Right cardiac atrium (tissue), 5 donors: ENCODE measurements around the gene DOK1. TPM values are rescaled to one million over a fixed set of nuclear protein-coding genes. Genes with fewer than 3 reads are reported as not detected.
A peak's percentile ranks its signal among the peaks of the same experiment; 100 is the strongest.

Source experiments
- ATAC-seq, 2 donors: fragments of 200-7000 bp; cut with Tn5 transposase; one replicate each; pipeline versions ENCODE4 v1.8.0 to v1.9.1; 2020; ENCODE audit warnings: moderate library complexity in 2 of 2, mild to moderate bottlenecking in 1 of 2
- DNase-seq, 3 donors: peaks; one replicate each; pipeline ENCODE4 v3.0.0-alpha.2; 2020
- H3K27ac ChIP-seq: one replicate; pipeline ENCODE4 v1.5.1; 2013; ENCODE audit warnings: mild to moderate bottlenecking, low read length, control low read depth, moderate library complexity
- H3K27me3 ChIP-seq: one replicate; pipeline ENCODE4 v1.6.1; 2013; ENCODE audit not compliant: control insufficient read depth, insufficient read depth
- H3K4me1 ChIP-seq: one replicate; pipeline ENCODE4 v1.6.1; 2013; ENCODE audit warnings: low read length; ENCODE audit not compliant: control insufficient read depth, insufficient read depth
- H3K4me3 ChIP-seq: one replicate; pipeline ENCODE4 v1.5.1; 2013; ENCODE audit warnings: low read length, control low read depth
- H3K9me3 ChIP-seq: one replicate; pipeline ENCODE4 v1.6.1; 2013; ENCODE audit warnings: low read length; ENCODE audit not compliant: control insufficient read depth
- WGBS: extraction: QIAGEN DNeasy Blood & Tissue Kit; methylation state at CpG from one replicate; pipeline ENCODE4 v1.1.7; 2013; 5-methylcytosine and 5-hydroxymethylcytosine counted together
- intact Hi-C, 4 donors: fragments of 100-400 bp; cut with DNase I; formaldehyde crosslinking; loops; one replicate each; pipeline versions ENCODE4 v1.11.0 to v1.14.0; 2022 to 2023
- polyA plus RNA-seq: library from polyadenylated mRNA; stranded (reverse); fragments of 200-250 nt; gene quantifications from one replicate; pipeline ENCODE4 v1.2.3, GENCODE V29; 2013
- total RNA-seq, 4 donors: library from RNA; stranded (reverse); fragmentation: NEBNext Ultra II Directional; extraction: Animal tissue kit (Norgen Biotek cat#: 25700); gene quantifications; one replicate each; pipeline ENCODE4 v1.2.1, GENCODE V29; 2021
- donor health status: healthy with polysubstance abuse.
- donor health status: DM: no; HTN: yes; CAD: no.
- donor health status: DM: no; HTN: no; CAD: no.
- donor health status: DM: no; HTN: yes; CAD: no; lungs with severe emphysema.
- donor health status: DM: yes; HTN: yes; CAD: no.

DOK1 gene
- total and polyA plus RNA-seq, 5 donors = 3.7 to 8.6 (median 7.5) TPM

DNA sequence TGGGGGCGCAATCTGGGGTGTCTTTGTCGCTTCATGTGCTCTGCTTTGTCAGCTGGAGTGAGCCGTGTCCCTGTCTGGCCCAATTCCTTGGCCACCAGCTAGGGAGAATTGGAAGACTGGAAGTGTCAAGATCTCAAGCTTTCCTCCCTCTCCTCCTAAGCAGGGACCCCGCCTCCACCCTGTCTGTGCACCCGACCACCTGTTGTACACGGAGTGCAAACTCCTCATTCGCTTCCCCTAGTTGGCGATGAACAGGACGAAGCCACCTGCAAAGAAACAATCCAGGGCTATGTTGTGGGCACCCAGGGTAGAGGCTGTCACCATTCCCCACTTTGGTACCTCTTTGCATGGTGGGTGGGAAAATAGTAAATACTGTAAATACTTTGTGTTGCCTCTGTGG is 26.8 kb upstream of the DOK1 start:
- no peaks in the 10 kb centered on the region for H3K9me3 ChIP-seq
- peaks cover 3% of the 10 kb centered on the region for H3K4me1 ChIP-seq
- no peaks in the 10 kb centered on the region for H3K27me3 ChIP-seq
- H3K4me3 ChIP-seq = no peak overlapping the region
- ATAC-seq (no peak), DNase-seq (no peak)
- no peak overlapping the region for H3K27ac ChIP-seq
- 94% methylated on average over 9 of the region's 9 CpGs for WGBS
- intact Hi-C loops = loop anchor here in 1 of 4 donors (2.0 kb wide), 1 partner anchor 45 kb away; the partner anchor contains the start of genes CCDC142 and TTC31

DNA sequence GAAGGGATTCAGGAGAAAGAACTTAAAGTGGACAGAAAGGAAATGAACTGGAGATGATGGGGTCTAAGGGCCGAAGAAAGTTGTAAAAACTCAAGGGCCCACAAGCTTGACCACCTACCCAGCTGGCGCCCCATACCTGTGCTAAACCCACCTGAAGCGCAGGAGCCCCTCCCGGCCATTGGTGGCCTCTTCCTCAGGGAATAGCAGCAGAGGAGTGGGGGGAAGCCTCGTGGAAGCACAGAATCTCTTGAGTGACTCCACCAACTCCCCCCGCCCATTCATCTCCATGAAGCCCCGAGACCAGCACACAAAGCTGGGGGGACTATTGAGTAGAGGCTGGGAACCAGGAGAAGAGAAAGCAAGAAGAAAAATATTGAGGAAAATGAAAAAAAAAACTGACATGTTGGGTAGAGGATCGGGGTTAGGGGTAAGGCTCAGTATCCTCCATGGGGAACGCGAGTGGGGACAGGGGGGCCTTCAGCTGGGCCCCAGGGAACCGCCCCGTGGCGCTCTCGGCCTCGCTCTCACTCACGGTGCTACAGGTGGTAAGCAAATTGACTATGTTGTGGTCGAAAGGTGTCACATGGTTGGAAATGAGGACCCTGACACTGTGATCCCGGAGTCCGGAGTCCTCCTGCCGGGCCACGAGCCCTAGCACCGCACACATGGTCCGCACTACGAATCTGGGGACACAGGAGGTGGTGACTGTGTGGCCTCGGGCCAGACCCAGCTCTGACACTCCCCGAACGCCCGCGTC is 25.7 kb upstream of the DOK1 start:
- H3K27ac ChIP-seq = peak overlapping the region; percentile 85
- no peaks in the 10 kb centered on the region for H3K27me3 ChIP-seq
- ATAC-seq = peak; percentile 1 to 17
- intact Hi-C loops = loop anchor here in 1 of 4 donors (2.0 kb wide), 1 partner anchor 46 kb away; the partner anchor contains the start of genes CCDC142 and TTC31
- DNase-seq = peak in 1 of 3 donors; percentile 56
- WGBS = 16% methylated on average over 29 of the region's 29 CpGs
- H3K9me3 ChIP-seq = no peaks in the 10 kb centered on the region
- H3K4me1 ChIP-seq = peaks cover 3% of the 10 kb centered on the region
- peak overlapping the region; percentile 92 for H3K4me3 ChIP-seq

DNA sequence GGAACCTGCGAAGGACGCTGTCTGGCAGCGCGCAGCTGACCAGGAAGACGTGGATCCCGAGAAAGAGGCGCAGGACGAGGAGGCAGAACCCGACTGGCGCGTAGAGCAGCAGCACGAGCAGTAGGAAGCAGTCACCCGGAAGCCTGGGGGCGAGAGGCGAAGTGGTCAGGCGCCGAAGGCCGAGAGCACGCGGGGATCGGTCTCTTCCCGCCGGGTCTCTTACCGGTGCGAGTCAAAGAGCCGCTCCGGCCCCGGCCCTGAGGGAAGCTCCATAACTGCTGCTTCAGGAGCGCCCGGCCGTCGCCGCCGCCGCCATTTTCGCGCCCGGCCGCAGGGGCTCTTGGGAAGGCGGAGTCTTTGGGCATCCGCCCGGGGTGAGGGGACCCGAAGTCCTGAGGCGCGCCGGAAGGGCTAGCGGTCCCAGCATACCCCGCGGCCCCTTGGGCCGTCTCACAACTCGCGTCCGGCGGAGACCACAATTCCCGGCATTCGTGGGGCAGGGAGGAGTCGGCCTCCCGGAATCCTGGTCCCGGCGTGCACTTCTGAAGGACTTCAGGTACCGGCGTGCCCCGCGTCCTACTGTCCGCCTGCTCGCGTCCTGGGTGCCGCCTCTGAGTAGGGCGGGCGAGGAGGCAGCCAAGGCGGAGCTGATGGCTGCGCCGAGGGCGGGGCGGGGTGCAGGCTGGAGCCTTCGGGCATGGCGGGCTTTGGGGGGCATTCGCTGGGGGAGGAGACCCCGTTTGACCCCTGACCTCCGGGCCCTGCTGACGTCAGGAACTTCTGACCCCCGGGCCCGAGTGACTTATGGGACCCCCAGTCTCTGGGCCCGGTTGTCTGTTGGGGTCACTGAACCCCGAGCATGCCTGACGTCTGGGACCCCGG is 24.9 kb upstream of the DOK1 start, which contains the start of the genes AUP1 and HTRA2:
AUP1 (minus strand) TSS at position 350 of the 882 bp plus-strand sequence; CDS start at position 273, 77 bp downstream.
HTRA2 (plus strand) TSS at position 577 of the 882 bp plus-strand sequence; CDS start at position 651, 74 bp downstream.
- WGBS = under 1% methylated on average over 87 of the region's 87 CpGs
- peak within 1 kb of the TSS; percentile 92 for H3K4me3 ChIP-seq
- peak; percentile 99 for DNase-seq
- intact Hi-C loops = loop anchor here in 2 of 4 donors (2.0 to 10.0 kb wide), 2 partner anchors 47 to 55 kb away; partner anchors contain the start of genes CCDC142 (in 1 of the 2) and TTC31 (in 1 of the 2)
- no peaks in the 10 kb centered on the region for H3K9me3 ChIP-seq
- peak; percentile 97 for ATAC-seq
- H3K27ac ChIP-seq = peak within 1 kb of the TSS; percentile 85
- H3K27me3 ChIP-seq = no peaks in the 10 kb centered on the region
- H3K4me1 ChIP-seq = peaks cover 3% of the 10 kb centered on the region

DNA sequence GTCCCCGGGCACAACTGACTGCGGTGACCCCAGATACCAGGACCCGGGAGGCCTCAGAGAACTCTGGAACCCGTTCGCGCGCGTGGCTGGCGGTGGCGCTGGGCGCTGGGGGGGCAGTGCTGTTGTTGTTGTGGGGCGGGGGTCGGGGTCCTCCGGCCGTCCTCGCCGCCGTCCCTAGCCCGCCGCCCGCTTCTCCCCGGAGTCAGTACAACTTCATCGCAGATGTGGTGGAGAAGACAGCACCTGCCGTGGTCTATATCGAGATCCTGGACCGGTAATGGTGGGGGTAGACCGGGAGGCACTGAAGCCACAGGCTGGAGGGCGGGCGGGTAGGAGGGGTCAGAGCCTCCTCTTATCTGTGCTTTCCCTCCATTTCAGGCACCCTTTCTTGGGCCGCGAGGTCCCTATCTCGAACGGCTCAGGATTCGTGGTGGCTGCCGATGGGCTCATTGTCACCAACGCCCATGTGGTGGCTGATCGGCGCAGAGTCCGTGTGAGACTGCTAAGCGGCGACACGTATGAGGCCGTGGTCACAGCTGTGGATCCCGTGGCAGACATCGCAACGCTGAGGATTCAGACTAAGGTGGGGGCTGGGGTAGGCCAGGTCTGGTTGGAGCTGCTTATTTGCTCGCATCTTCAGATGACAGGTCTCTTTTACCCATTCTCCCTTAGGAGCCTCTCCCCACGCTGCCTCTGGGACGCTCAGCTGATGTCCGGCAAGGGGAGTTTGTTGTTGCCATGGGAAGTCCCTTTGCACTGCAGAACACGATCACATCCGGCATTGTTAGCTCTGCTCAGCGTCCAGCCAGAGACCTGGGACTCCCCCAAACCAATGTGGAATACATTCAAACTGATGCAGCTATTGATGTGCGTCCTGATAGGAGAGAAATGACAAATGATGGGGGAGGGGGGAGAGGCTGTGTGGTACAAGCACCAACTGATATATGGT is 24.0 kb upstream of the DOK1 start:
- Histone ChIP-seq H3K27me3 (no peaks in the 10 kb centered on the region), H3K4me1 (peaks cover 3% of the 10 kb centered on the region), H3K4me3 (peak overlapping the region; percentile 85), H3K9me3 (no peaks in the 10 kb centered on the region), H3K27ac (peak overlapping the region; percentile 61)
- 1% methylated on average over 54 of the region's 54 CpGs for WGBS
- DNase-seq (peak; percentile 56 to 84 (median 80)), ATAC-seq (peak; percentile 32 to 54)
- intact Hi-C loops = loop anchor here in 1 of 4 donors (10.0 kb wide), 1 partner anchor 54 kb away; no protein-coding TSS in a partner anchor

DNA sequence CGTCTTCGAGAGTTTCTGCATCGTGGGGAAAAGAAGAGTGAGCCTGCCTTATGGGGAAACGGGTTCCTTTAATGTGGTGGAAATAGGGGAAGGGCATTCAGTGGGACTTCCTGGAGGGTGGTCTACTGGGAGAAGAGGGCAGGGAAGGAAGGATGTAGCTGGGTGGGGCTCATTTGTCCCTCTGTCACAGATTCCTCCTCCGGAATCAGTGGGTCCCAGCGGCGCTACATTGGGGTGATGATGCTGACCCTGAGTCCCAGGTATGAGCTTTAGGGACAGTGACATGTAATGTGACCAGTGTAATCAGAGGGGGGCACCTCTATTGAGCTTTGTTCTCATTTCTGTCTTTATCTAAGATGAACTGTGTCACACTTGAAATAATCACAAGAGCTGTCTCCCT is 22.9 kb upstream of the DOK1 start:
- WGBS = 77% methylated on average over 7 of the region's 7 CpGs
- H3K27me3 ChIP-seq = no peaks in the 10 kb centered on the region
- no peak for ATAC-seq
- intact Hi-C loops = loop anchor here in 1 of 4 donors (10.0 kb wide), 1 partner anchor 53 kb away; no protein-coding TSS in a partner anchor
- DNase-seq = no peak
- H3K4me3 ChIP-seq = no peak overlapping the region
- H3K9me3 ChIP-seq = no peaks in the 10 kb centered on the region
- peaks cover 3% of the 10 kb centered on the region for H3K4me1 ChIP-seq
- no peak overlapping the region for H3K27ac ChIP-seq

DNA sequence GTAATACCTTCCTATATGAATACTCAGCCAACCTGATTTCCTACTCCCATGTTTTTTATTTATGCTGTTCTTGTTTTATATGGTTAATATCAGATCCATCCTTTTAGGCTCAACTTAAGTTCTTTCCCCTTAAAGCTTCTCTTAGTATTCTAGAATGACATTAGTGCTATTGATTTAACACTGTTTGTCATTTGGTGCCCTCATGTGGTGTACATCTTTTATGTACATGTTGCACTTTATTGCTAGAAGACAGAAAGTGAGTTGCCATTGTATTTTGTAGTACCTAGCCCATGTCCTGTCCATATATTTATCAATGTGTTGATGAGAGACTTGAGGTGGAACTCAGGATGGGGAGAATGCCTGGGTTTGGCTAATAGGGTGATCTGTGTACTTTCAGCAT is 22.3 kb upstream of the DOK1 start:
- Histone ChIP-seq H3K27ac (no peak overlapping the region), H3K27me3 (no peaks in the 10 kb centered on the region), H3K4me3 (no peak overlapping the region), H3K4me1 (peaks cover 3% of the 10 kb centered on the region), H3K9me3 (no peaks in the 10 kb centered on the region)
- DNase-seq (no peak), ATAC-seq (no peak)
- intact Hi-C loops = loop anchor here in 1 of 4 donors (10.0 kb wide), 1 partner anchor 53 kb away; no protein-coding TSS in a partner anchor

DNA sequence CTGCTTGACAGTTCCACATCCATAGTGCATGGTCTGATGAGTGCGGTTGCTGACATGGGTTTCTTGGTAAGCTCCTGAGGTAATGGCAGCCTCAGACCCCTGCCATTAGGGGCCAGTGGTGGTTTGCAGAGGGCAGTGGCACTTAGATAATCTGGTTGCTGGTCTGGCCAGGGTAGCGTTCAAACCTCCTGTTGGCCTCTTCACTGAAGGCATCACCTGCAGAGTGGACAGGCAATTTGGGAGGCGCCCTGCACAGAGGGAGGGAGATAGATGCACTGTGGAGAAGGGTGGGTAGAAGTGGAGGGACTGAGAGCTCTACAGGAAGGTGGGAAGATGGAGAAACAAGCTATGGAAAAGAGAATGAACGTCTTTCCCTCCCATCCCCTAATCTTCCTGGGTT is 21.1 kb upstream of the DOK1 start:
- no peak for DNase-seq
- whole genome bisulfite sequencing = 79% methylated on average over 4 of the region's 4 CpGs
- Histone ChIP-seq H3K4me3 (no peak overlapping the region), H3K9me3 (no peaks in the 10 kb centered on the region), H3K27ac (no peak overlapping the region), H3K27me3 (no peaks in the 10 kb centered on the region), H3K4me1 (peaks cover 3% of the 10 kb centered on the region)
- no peak for ATAC-seq
- intact Hi-C loops = loop anchor here in 1 of 4 donors (10.0 kb wide), 1 partner anchor 51 kb away; no protein-coding TSS in a partner anchor

DNA sequence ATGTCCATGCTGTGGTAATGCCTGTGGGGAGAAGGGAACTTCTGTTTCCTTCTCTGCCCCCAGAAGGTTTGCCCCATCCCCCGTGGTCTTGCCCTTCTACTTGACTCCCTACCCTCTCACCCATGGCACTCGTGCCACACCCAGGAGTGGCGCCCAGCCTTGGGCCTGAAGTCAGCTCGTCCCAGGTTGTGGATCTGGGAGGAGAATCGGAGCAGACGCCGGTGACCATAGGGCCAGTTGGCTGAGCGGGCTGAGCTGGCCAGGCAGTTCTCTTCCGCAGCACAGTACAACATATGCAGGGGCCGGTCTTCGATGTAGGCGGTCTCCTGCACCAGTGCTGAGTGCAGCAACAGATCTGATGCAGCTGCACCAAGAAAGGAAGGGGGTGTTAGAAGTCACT is 20.1 kb upstream of the DOK1 start:
- H3K9me3 ChIP-seq = no peaks in the 10 kb centered on the region
- no peak for DNase-seq
- no peak for ATAC-seq
- intact Hi-C loops = loop anchor here in 1 of 4 donors (10.0 kb wide), 1 partner anchor 50 kb away; no protein-coding TSS in a partner anchor
- WGBS = 79% methylated on average over 12 of the region's 12 CpGs
- peaks cover 3% of the 10 kb centered on the region for H3K4me1 ChIP-seq
- H3K27ac ChIP-seq = no peak overlapping the region
- no peaks in the 10 kb centered on the region for H3K27me3 ChIP-seq
- H3K4me3 ChIP-seq = no peak overlapping the region

DNA sequence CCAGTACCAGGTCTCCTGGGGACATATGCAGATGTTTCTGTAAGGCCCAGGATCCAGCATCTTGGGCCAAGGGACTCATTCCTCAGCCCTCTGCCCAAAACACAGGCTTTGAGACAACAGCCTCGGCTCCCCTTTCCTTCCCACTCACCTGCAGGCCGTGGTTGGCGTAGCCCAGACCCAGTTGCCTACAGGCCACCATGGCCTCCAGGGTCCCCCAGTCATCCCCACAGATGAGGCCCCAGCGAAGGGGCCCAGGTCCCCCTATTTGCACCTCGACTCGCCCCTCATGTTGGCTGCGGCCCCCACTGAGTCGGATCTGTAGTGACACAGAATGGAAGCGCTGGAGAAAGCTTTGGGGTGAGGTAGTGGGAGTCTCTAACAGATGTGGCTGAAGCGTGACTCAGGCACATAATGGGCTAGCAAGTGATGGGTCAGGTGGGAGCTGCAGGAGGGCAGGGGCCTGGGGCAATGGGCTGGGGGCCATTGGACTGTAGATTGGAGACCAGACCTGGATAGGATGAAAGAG is 19.0 kb upstream of the DOK1 start:
- WGBS = 90% methylated on average over 10 of the region's 10 CpGs
- no peaks in the 10 kb centered on the region for H3K9me3 ChIP-seq
- DNase-seq = no peak
- no peak overlapping the region for H3K4me3 ChIP-seq
- no peaks in the 10 kb centered on the region for H3K27me3 ChIP-seq
- intact Hi-C loops = loop anchor here in 1 of 4 donors (10.0 kb wide), 1 partner anchor 49 kb away; no protein-coding TSS in a partner anchor
- no peak for ATAC-seq
- peaks cover 3% of the 10 kb centered on the region for H3K4me1 ChIP-seq
- no peak overlapping the region for H3K27ac ChIP-seq
